Breast epithelium (tissue), 4 donors: ENCODE measurements around the gene ATP13A3. TPM values are rescaled to one million over a fixed set of nuclear protein-coding genes. Genes with fewer than 3 reads are reported as not detected.

Experiments used
- DNase-seq, 2 donors: peaks; one replicate each; pipeline ENCODE4 v3.0.0-alpha.2; 2019; ENCODE audit warnings: low spot score in 2 of 2
- H3K27ac ChIP-seq, 2 donors: fragments of 200-600 bp; sonication (generic) in 1 of 2; one replicate each; pipeline ENCODE4 v1.5.1; 2016 to 2019; ENCODE audit warnings: mild to moderate bottlenecking in 1 of 2
- H3K27me3 ChIP-seq, 2 donors: fragments of 200-600 bp; sonication (generic) in 1 of 2; one replicate each; pipeline versions ENCODE4 v1.5.1 to v1.6.0; 2017 to 2019; ENCODE audit warnings: control low read depth in 1 of 2, mild to moderate bottlenecking in 1 of 2
- H3K36me3 ChIP-seq: fragments of 200-600 bp; one replicate; pipeline ENCODE4 v1.5.1; 2019
- H3K4me1 ChIP-seq, 2 donors: fragments of 200-600 bp; sonication (generic); one replicate each; pipeline ENCODE4 v1.5.1; 2016 to 2019; ENCODE audit warnings: control low read depth in 1 of 2
- H3K4me3 ChIP-seq, 3 donors: fragments of 200-600 bp; sonication (generic); 1 replicate in 2 of 3; 2 replicates in 1 of 3; pipeline ENCODE4 v1.5.1; 2016 to 2019; ENCODE audit warnings: mild to moderate bottlenecking in 3 of 3, moderate library complexity in 2 of 3
- H3K9me3 ChIP-seq, 2 donors: fragments of 200-600 bp; sonication (generic) in 1 of 2; one replicate each; pipeline ENCODE4 v1.5.1; 2016 to 2019; ENCODE audit warnings: control low read depth in 1 of 2
- POLR2A ChIP-seq: fragments of 450-650 bp; IDR thresholded peaks from one replicate; pipeline ENCODE4 v1.6.1; 2016; ENCODE audit warnings: antibody characterized with exemption, mild to moderate bottlenecking, moderate library complexity
- POLR2AphosphoS5 ChIP-seq, 3 donors: sonication (generic); formaldehyde crosslinking; IDR thresholded peaks; one replicate each; pipeline ENCODE4 v1.6.1; 2017; ENCODE audit warnings: antibody characterized with exemption in 3 of 3
- intact Hi-C: fragments of 100-400 bp; cut with DNase I; formaldehyde crosslinking; loops from one replicate; pipeline ENCODE4 v1.15.1; 2023; ENCODE audit warnings: low total_unique reads
- total RNA-seq, 3 donors: library from RNA; depleted of rRNA; stranded (reverse); fragments of >200 nt; gene quantifications; one replicate each; pipeline ENCODE4 v1.1.0, GENCODE V29; 2016
- TF ChIP-seq, protein P1 (sequence below), 3 donors: fragments of 450-650 bp; IDR thresholded peaks; one replicate each; pipeline ENCODE4 v1.5.1; 2016 to 2017; ENCODE audit warnings: antibody characterized with exemption in 3 of 3, mild to moderate bottlenecking in 3 of 3, moderate library complexity in 3 of 3

Gene ATP13A3
- total RNA-seq, 3 donors from 2014 or later: 132 to 170 (median 142) TPM

DNA sequence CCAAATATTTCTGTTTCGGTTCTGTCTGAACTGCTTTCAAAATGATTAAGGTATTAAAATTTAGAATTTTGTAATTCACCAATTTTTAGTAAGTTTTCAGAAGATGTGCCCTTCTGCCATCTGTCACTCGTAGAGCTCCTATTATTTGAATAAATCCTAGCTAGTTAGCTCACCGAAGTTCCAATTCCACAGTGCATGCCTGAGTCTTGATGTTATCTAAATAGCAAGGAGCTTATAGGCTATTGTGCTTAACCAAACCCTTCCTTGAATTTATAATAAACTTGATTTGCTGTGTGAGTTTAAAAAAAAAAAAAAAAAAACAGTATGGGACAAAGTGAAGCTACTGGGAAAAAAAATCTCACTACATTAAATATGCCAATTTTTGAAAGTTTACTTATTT is 18.7 kb downstream of the ATP13A3 start:
- DNase-seq: no peak

DNA sequence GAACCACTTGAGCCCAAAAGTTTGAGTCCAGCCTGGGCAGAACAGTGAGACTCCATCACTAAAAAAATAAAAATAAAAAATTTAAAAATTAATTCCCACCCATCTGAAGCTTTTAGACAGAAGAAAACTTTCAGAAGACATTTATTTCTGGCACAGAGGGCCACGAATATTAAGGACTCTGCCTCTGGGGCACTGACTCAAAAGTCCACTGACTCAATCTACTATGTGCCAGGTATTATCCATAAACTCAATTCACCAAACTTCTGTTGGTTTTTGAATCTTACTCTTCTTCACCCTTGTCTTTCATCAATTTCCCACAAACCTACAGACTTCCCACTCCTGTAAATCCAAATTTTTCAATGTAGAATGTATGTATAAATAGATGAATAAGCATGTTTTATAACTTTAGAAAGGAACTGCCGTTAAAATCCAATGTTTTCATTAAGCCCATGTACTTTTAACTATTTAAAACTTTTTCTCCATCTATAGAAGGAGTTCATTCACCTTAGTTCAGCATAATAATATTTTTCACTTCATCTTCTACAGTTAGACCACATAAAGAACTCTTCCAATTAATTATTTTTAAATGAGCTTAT is 19.9 kb downstream of the ATP13A3 start:
- intact Hi-C loops: no loop called here
- H3K27me3 ChIP-seq: no peaks in the 10 kb centered on the region
- H3K27ac ChIP-seq: no peak overlapping the region
- H3K9me3 ChIP-seq: no peaks in the 10 kb centered on the region
- TF ChIP-seq, protein P1, sequence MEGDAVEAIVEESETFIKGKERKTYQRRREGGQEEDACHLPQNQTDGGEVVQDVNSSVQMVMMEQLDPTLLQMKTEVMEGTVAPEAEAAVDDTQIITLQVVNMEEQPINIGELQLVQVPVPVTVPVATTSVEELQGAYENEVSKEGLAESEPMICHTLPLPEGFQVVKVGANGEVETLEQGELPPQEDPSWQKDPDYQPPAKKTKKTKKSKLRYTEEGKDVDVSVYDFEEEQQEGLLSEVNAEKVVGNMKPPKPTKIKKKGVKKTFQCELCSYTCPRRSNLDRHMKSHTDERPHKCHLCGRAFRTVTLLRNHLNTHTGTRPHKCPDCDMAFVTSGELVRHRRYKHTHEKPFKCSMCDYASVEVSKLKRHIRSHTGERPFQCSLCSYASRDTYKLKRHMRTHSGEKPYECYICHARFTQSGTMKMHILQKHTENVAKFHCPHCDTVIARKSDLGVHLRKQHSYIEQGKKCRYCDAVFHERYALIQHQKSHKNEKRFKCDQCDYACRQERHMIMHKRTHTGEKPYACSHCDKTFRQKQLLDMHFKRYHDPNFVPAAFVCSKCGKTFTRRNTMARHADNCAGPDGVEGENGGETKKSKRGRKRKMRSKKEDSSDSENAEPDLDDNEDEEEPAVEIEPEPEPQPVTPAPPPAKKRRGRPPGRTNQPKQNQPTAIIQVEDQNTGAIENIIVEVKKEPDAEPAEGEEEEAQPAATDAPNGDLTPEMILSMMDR (IDR thresholded peaks at IDR 0.05): no peak
- TF ChIP-seq POLR2A (no peak), POLR2AphosphoS5 (IDR thresholded peaks at IDR 0.05) (no peak)
- no peak overlapping the region for H3K4me3 ChIP-seq
- H3K36me3 ChIP-seq: no peaks in the 10 kb centered on the region
- DNase-seq: no peak
- no peaks in the 10 kb centered on the region for H3K4me1 ChIP-seq

More for the DNA sequence above, 18.7 kb downstream of the ATP13A3 start:
- TF ChIP-seq POLR2AphosphoS5 (IDR thresholded peaks at IDR 0.05) (no peak), POLR2A (no peak)
- TF ChIP-seq, protein P1 (IDR thresholded peaks at IDR 0.05): no peak
- intact Hi-C loops: no loop called here
- H3K4me1 ChIP-seq: no peaks in the 10 kb centered on the region
- no peaks in the 10 kb centered on the region for H3K27me3 ChIP-seq
- no peaks in the 10 kb centered on the region for H3K9me3 ChIP-seq
- no peaks in the 10 kb centered on the region for H3K36me3 ChIP-seq
- no peak overlapping the region for H3K27ac ChIP-seq
- no peak overlapping the region for H3K4me3 ChIP-seq

DNA sequence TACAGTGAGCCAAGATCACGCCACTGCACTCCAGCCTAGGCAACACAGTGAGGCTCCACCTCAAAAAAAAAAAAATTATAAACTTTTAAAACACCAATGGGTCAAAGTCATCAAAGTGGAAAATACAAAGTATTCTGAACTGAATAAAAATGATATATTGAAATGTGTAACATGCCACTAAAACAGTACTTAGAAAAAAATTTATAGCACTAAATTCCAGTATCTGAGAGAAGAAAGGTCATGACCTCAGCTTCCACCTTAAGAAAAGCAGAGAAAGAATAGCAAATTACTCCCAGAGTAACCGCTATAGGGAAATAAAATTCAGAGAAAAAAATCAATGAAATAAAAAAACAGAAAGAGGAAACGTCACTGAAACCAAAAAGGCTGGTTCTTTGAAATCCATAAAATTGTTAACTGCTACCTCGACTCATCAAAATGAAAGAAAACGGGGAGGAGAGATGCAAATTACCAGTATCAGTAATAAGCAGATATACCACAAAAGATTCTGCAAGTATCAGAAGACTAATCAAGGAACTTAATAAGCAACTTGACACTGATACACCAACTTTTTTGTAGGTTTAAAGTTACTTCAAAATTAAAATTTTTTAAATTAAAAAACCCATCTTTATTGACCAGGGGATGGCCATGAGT is 20.8 kb downstream of the ATP13A3 start:
- H3K4me3 ChIP-seq: no peak overlapping the region
- intact Hi-C loops: no loop called here
- no peak overlapping the region for H3K27ac ChIP-seq
- TF ChIP-seq POLR2A: no peak
- TF ChIP-seq, protein P1 (IDR thresholded peaks at IDR 0.05): no peak
- TF ChIP-seq POLR2AphosphoS5 (IDR thresholded peaks at IDR 0.05): no peak
- H3K9me3 ChIP-seq: no peaks in the 10 kb centered on the region
- peaks cover 1% of the 10 kb centered on the region for H3K36me3 ChIP-seq
- H3K4me1 ChIP-seq: no peaks in the 10 kb centered on the region
- H3K27me3 ChIP-seq: no peaks in the 10 kb centered on the region
- DNase-seq: no peak

DNA sequence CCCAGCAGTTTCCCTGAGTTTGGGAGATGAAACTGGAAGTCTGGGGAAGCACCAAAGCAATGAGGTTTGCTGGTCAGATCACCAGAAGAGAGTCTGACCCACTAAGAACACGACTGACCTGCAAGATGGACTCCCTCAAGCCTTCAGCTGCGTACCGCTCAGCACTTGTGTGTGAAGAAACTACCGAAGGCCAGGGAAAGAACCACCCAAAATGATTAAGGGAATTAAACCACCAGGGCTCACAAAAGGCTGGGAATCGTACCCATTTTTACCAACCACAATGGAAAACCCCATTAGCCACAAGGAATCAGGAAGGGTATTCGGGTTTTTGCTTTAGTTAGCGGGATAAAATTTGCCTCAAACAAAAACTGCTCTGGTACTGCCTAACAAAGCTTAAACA is 21.6 kb downstream of the ATP13A3 start:
- H3K4me3 ChIP-seq: no peak overlapping the region
- peaks cover 5% of the 10 kb centered on the region for H3K36me3 ChIP-seq
- no peaks in the 10 kb centered on the region for H3K4me1 ChIP-seq
- no peaks in the 10 kb centered on the region for H3K9me3 ChIP-seq
- H3K27ac ChIP-seq: no peak overlapping the region
- intact Hi-C loops: no loop called here
- TF ChIP-seq, protein P1 (IDR thresholded peaks at IDR 0.05): no peak
- TF ChIP-seq POLR2A (no peak), POLR2AphosphoS5 (IDR thresholded peaks at IDR 0.05) (no peak)
- H3K27me3 ChIP-seq: no peaks in the 10 kb centered on the region
- DNase-seq: no peak

DNA sequence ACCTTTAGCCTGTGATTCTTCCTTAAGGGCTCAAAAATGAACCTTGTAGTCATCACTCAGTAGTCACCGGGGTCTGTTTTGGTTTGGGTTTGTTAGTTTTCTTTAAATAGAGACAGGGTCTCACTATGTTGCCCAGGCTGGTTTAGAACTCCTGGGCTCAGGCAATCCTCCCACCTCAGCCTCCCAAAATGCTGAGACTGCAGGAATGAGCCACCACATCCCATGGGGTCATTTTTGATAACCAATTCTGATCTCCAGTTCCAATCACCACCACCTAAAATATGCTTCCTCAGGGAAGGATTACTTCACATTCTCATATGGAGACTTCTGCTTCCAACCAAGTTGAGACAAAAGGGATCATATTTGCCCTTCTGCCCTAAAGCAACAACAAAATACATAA is 22.1 kb downstream of the ATP13A3 start:
- no peaks in the 10 kb centered on the region for H3K9me3 ChIP-seq
- intact Hi-C loops: no loop called here
- TF ChIP-seq POLR2A: no peak
- H3K27me3 ChIP-seq: no peaks in the 10 kb centered on the region
- no peak overlapping the region for H3K27ac ChIP-seq
- H3K4me3 ChIP-seq: no peak overlapping the region
- H3K36me3 ChIP-seq: peaks cover 5% of the 10 kb centered on the region
- no peak for DNase-seq
- H3K4me1 ChIP-seq: no peaks in the 10 kb centered on the region
